Pancreas (tissue), 10 donors: ENCODE data around the gene SLC17A7. TPM values are rescaled to one million over a fixed set of nuclear protein-coding genes. Genes with fewer than 3 reads are reported as not detected.

Source experiments
- ATAC-seq, 4 donors: fragments of 200-7000 bp; cut with Tn5 transposase; one replicate each; pipeline versions ENCODE4 v1.8.0 to v1.9.1; 2020; ENCODE audit warnings: mild to moderate bottlenecking in 4 of 4, moderate library complexity in 4 of 4
- DNase-seq, 6 donors: peaks; one replicate each; pipeline ENCODE4 v3.0.0-alpha.2; 2020
- FAIRE-seq: peaks from 2 replicates; lab custom pipeline; 2012; peaks lifted over from hg19 to GRCh38; lab: Jason Lieb, UNC
- H3K27ac ChIP-seq, 4 donors: fragments of 200-600 bp; sonication (generic); 1 replicate in 3 of 4; 2 replicates in 1 of 4; pipeline versions ENCODE4 v1.5.0 to v1.8.0; 2020
- H3K27me3 ChIP-seq, 4 donors: fragments of 200-600 bp; one replicate each; pipeline ENCODE4 v1.8.0; 2021
- H3K36me3 ChIP-seq, 3 donors: fragments of 200-600 bp; sonication (generic) in 1 of 3; one replicate each; pipeline versions ENCODE4 v1.5.0 to v1.8.0; 2020 to 2021
- H3K4me1 ChIP-seq, 3 donors: fragments of 200-600 bp; one replicate each; pipeline ENCODE4 v1.8.0; 2021
- H3K4me3 ChIP-seq, 4 donors: fragments of 200-600 bp; sonication (generic) in 2 of 4; one replicate each; pipeline versions ENCODE4 v1.5.0 to v1.8.0; 2020 to 2021
- H3K9me3 ChIP-seq, 4 donors: fragments of 200-600 bp; one replicate each; pipeline ENCODE4 v1.8.0; 2021
- CTCF ChIP-seq, 4 donors: fragments of 200-600 bp; sonication (generic) in 3 of 4; IDR thresholded peaks; one replicate each; pipeline versions ENCODE4 v1.5.0 to v1.8.0; 2021; ENCODE audit warnings: antibody characterized with exemption in 4 of 4
- WGBS, 2 donors: extraction: QIAGEN DNeasy Blood & Tissue Kit; methylation state at CpG; one replicate each; pipeline ENCODE4 v1.1.7; 2013; 5-methylcytosine and 5-hydroxymethylcytosine counted together
- intact Hi-C, 3 donors: fragments of 100-400 bp; cut with DNase I; formaldehyde crosslinking; loops; one replicate each; pipeline versions ENCODE4 v1.11.1 to v1.14.2; 2022
- polyA plus RNA-seq, 2 donors: library from polyadenylated mRNA; stranded (reverse); fragments of 200-250 nt; gene quantifications; one replicate each; pipeline ENCODE4 v1.2.3, GENCODE V29; 2013
- total RNA-seq, 6 donors: library from RNA; stranded (reverse); fragmentation: NEBNext Ultra II Directional in 4 of 6; extraction: Animal tissue kit (Norgen Biotek cat#: 25700) in 4 of 6; gene quantifications; one replicate each; pipeline versions ENCODE4 v1.2.1 to v1.2.4, GENCODE V29; 2021 to 2023
- donor health status: healthy with polysubstance abuse.
- donor health status: DM: no; HTN: no; CAD: no; lungs with moderate emphysema.
- donor health status: DM: no; HTN: no; CAD: no.
- donor health status: control.
- donor health status: control.
- donor health status: Bipolar disorder and iron deficiency.
- donor health status: DM: yes; HTN: yes; CAD: no.
- donor health status: DM: no; HTN: no; CAD: no.
- donor health status: DM: no; HTN: no; CAD: no.
- donor health status: DM: yes; HTN: yes; CAD: no.

Gene SLC17A7
- total and polyA plus RNA-seq, 8 donors, result 0.13 to 0.53 (median 0.31) TPM; not detected in 1

GRCh38 chr19:49432141-49433073 is 8.9 kb downstream of the SLC17A7 start:
- Histone ChIP-seq H3K4me3 (no peak overlapping the region), H3K27ac (no peak overlapping the region), H3K4me1 (peaks cover 0 to 6% (median 0%) of the 10 kb centered on the region in 3 donors), H3K36me3 (no peaks in the 10 kb centered on the region), H3K27me3 (peaks cover 0 to 50% (median 0%) of the 10 kb centered on the region in 4 donors), H3K9me3 (no peaks in the 10 kb centered on the region)
- ATAC-seq (peak in 1 of 4 donors; percentile 49), DNase-seq (peak in 1 of 6 donors; percentile 73), FAIRE-seq (no peak)
- WGBS, 2 donors, result 12% methylated on average over 61 to 63 of the region's 63 CpGs
- TF ChIP-seq CTCF (IDR thresholded peaks at IDR 0.05), result no peak
- intact Hi-C loops, result no loop called here

GRCh38 chr19:49431330-49431749 is 10.0 kb downstream of the SLC17A7 start:
- Histone ChIP-seq H3K27me3 (peaks cover 0 to 59% (median 0%) of the 10 kb centered on the region in 4 donors), H3K27ac (no peak overlapping the region), H3K9me3 (no peaks in the 10 kb centered on the region), H3K36me3 (no peaks in the 10 kb centered on the region), H3K4me1 (peaks cover 0 to 6% (median 0%) of the 10 kb centered on the region in 3 donors), H3K4me3 (no peak overlapping the region)
- DNase-seq, result no peak
- TF ChIP-seq CTCF (IDR thresholded peaks at IDR 0.05), result no peak
- 42 to 53% methylated on average over 26 to 29 of the region's 29 CpGs for WGBS, 2 donors
- FAIRE-seq, result no peak
- intact Hi-C loops, result no loop called here
- no peak for ATAC-seq

- no peaks in the 10 kb centered on the region for H3K36me3 ChIP-seq
- no peak overlapping the region for H3K27ac ChIP-seq
- H3K4me3 ChIP-seq, result no peak overlapping the region
- no peak for FAIRE-seq
- no peak for TF ChIP-seq CTCF (IDR thresholded peaks at IDR 0.05)
- intact Hi-C loops, result no loop called here
- 57 to 68% methylated on average over 28 of the region's 28 CpGs for WGBS, 2 donors
- H3K4me1 ChIP-seq, result peaks cover 0 to 6% (median 0%) of the 10 kb centered on the region in 3 donors
- peaks cover 0 to 59% (median 0%) of the 10 kb centered on the region in 4 donors for H3K27me3 ChIP-seq
- no peak for ATAC-seq
- DNase-seq, result no peak
- no peaks in the 10 kb centered on the region for H3K9me3 ChIP-seq
Observed at GRCh38 chr19:49430678-49431329, 10.5 kb downstream of the SLC17A7 start.

- TF ChIP-seq CTCF (IDR thresholded peaks at IDR 0.05), result no peak
- Histone ChIP-seq H3K9me3 (no peaks in the 10 kb centered on the region), H3K27me3 (peaks cover 0 to 58% (median 0%) of the 10 kb centered on the region in 4 donors), H3K27ac (no peak overlapping the region), H3K4me1 (peaks cover 0 to 6% (median 0%) of the 10 kb centered on the region in 3 donors), H3K36me3 (no peaks in the 10 kb centered on the region), H3K4me3 (no peak overlapping the region)
- no peak for DNase-seq
- intact Hi-C loops, result no loop called here
- 58 to 72% methylated on average over 8 to 9 of the region's 9 CpGs for WGBS, 2 donors
- ATAC-seq, result no peak
- FAIRE-seq, result no peak
Observed at GRCh38 chr19:49430172-49430677, 11.1 kb downstream of the SLC17A7 start.
